HepG2 (cell line): ENCODE results near the gene MICAL3. TPM values are rescaled to one million over a fixed set of nuclear protein-coding genes. Genes with fewer than 3 reads are reported as not detected.

ENCODE experiments used
- ATAC-seq: fragments of 200-7000 bp; cut with Tn5 transposase; 3 replicates; pipeline ENCODE4 v1.9.1; 2020; ENCODE audit warnings: mild to moderate bottlenecking, moderate library complexity
- BruUV-seq: library from RNA; stranded (reverse); fragments of 400-500 nt; replicated peaks from 2 replicates; lab custom pipeline; 2021; lab: Mats Ljungman, UMichigan
- CTCF ChIA-PET: fragments of 300-600 bp; formaldehyde crosslinking; extraction: SDS; loops from one replicate; lab custom pipeline; 2021; ENCODE audit warnings: low total read pairs, inconsistent platforms, low intra/inter-chr PET ratio; lab: Yijun Ruan, JAX
- POLR2A ChIA-PET: fragments of 350-600 bp; sonication (Branson Sonifier 250); formaldehyde crosslinking; loops from one replicate; lab custom pipeline; 2020; ENCODE audit warnings: antibody characterized with exemption, inconsistent platforms; lab: Yijun Ruan, JAX
- DNase-seq: peaks from one replicate; pipeline ENCODE4 v3.0.0-alpha.2; 2015; ENCODE audit warnings: low spot score
- FAIRE-seq: peaks from 3 replicates; lab custom pipeline; 2011; peaks lifted over from hg19 to GRCh38; lab: Jason Lieb, UNC
- H2AFZ ChIP-seq: one replicate; pipeline ENCODE4 v1.6.1; 2011; ENCODE audit warnings: low read length, inconsistent platforms
- H3K27ac ChIP-seq: fragments of 300-600 bp; 3 replicates; pipeline ENCODE4 v1.8.0; 2011; ENCODE audit warnings: mixed run types, mild to moderate bottlenecking, mixed read lengths, low read length, inconsistent platforms; ENCODE audit not compliant: insufficient read depth; ENCODE audit errors: extremely low read length
- H3K27me3 ChIP-seq, 2 experiments: fragments of 200-600 bp in 1 of 2; 2 replicates in 1 of 2; 3 replicates in 1 of 2; pipeline versions ENCODE4 v1.6.0 to v1.8.0; 2011; ENCODE audit warnings: low read length in 2 of 2, mild to moderate bottlenecking in 2 of 2, moderate library complexity in 2 of 2, inconsistent platforms in 1 of 2; ENCODE audit not compliant: insufficient read depth in 2 of 2, control insufficient read depth in 1 of 2
- H3K36me3 ChIP-seq, 2 experiments: fragments of 200-600 bp in 1 of 2; replicated peaks in 1 of 2; 2 replicates in 1 of 2; 3 replicates in 1 of 2; pipeline versions ENCODE4 v1.5.1 to v1.8.0; 2011; ENCODE audit warnings: low read length in 2 of 2, inconsistent platforms in 1 of 2; ENCODE audit not compliant: insufficient read depth in 2 of 2, control insufficient read depth in 1 of 2
- H3K4me1 ChIP-seq: 2 replicates; pipeline ENCODE4 v1.5.1; 2012; ENCODE audit warnings: low read length, inconsistent platforms; ENCODE audit not compliant: insufficient read depth
- H3K4me2 ChIP-seq: 2 replicates; pipeline ENCODE4 v1.6.0; 2011; ENCODE audit warnings: low read depth, low read length, inconsistent platforms
- H3K4me3 ChIP-seq, 3 experiments: fragments of 200-600 bp in 1 of 3; sonication (generic), shearing (Covaris generic) in 1 of 3; replicated peaks in 1 of 3; 2 replicates each; pipeline ENCODE4 v1.5.1; 2011 to 2016; ENCODE audit warnings: low read length in 3 of 3, inconsistent platforms in 2 of 3, low read depth in 2 of 3, mild to moderate bottlenecking in 2 of 3, control low read depth in 1 of 3, mixed read lengths in 1 of 3; ENCODE audit not compliant: insufficient read depth in 1 of 3
- H3K79me2 ChIP-seq: one replicate; pipeline ENCODE4 v1.6.1; 2011; ENCODE audit warnings: low read length, inconsistent platforms; ENCODE audit not compliant: insufficient read depth
- H3K9ac ChIP-seq: 2 replicates; pipeline ENCODE4 v1.6.0; 2011; ENCODE audit warnings: mild to moderate bottlenecking, low read depth, low read length, inconsistent platforms; ENCODE audit not compliant: insufficient read depth
- H3K9me3 ChIP-seq: 2 replicates; pipeline ENCODE4 v1.5.1; 2012; ENCODE audit warnings: mild to moderate bottlenecking, low read length
- H4K20me1 ChIP-seq: 2 replicates; pipeline ENCODE4 v1.6.0; 2011; ENCODE audit warnings: inconsistent platforms, mild to moderate bottlenecking, low read length, moderate library complexity; ENCODE audit not compliant: insufficient read depth
- ATF7 ChIP-seq, 2 experiments: fragments of 450-650 bp in 1 of 2; sonication (generic) in 1 of 2; formaldehyde crosslinking in 1 of 2; IDR thresholded peaks; 2 replicates each; pipeline versions ENCODE4 v1.4.0 to v1.6.1; 2016 to 2020; ENCODE audit warnings: antibody characterized with exemption in 1 of 2, mild to moderate bottlenecking in 1 of 2, missing genetic modification reagents in 1 of 2
- ATRX ChIP-seq: sonication (generic); formaldehyde crosslinking; IDR thresholded peaks from 2 replicates; pipeline ENCODE4 v1.4.0; 2020; ENCODE audit warnings: missing genetic modification reagents, borderline replicate concordance
- DBP ChIP-seq: sonication (generic); formaldehyde crosslinking; IDR thresholded peaks from 2 replicates; pipeline ENCODE4 v1.4.0; 2020; ENCODE audit warnings: missing genetic modification reagents; ENCODE audit errors: not compliant biosample characterization
- DR1 ChIP-seq: sonication (generic); formaldehyde crosslinking; IDR thresholded peaks from 2 replicates; pipeline ENCODE4 v1.8.0; 2021; ENCODE audit warnings: mild to moderate bottlenecking, missing genetic modification reagents, inconsistent platforms
- HNF1A ChIP-seq, 2 experiments: sonication (generic) in 1 of 2; formaldehyde crosslinking in 1 of 2; IDR thresholded peaks; 2 replicates each; pipeline versions ENCODE4 v1.4.0 to v1.6.1; 2016 to 2020; ENCODE audit warnings: borderline replicate concordance in 1 of 2, low read depth in 1 of 2, mild to moderate bottlenecking in 1 of 2, missing genetic modification reagents in 1 of 2
- IKZF4 ChIP-seq: sonication (generic); formaldehyde crosslinking; IDR thresholded peaks from 2 replicates; pipeline ENCODE4 v1.5.1; 2020; ENCODE audit warnings: borderline replicate concordance, mild to moderate bottlenecking, low read depth, missing genetic modification reagents; ENCODE audit errors: not compliant biosample characterization
- ISL2 ChIP-seq: sonication (generic); formaldehyde crosslinking; IDR thresholded peaks from 2 replicates; pipeline ENCODE4 v1.5.0; 2020; ENCODE audit warnings: missing genetic modification reagents
- KLF11 ChIP-seq: IDR thresholded peaks from 2 replicates; pipeline ENCODE4 v1.6.1; 2016; ENCODE audit warnings: missing compliant biosample characterization
- MBD4 ChIP-seq: IDR thresholded peaks from 2 replicates; pipeline ENCODE4 v1.6.1; 2012; ENCODE audit warnings: low read length, inconsistent platforms, borderline replicate concordance
- MED13 ChIP-seq: sonication (generic); formaldehyde crosslinking; IDR thresholded peaks from 2 replicates; pipeline ENCODE4 v1.5.0; 2020; ENCODE audit warnings: missing genetic modification reagents
- ONECUT2 ChIP-seq: sonication (generic); formaldehyde crosslinking; IDR thresholded peaks from 2 replicates; pipeline ENCODE4 v1.4.0; 2020; ENCODE audit warnings: missing genetic modification reagents
- SNAPC5 ChIP-seq: sonication (generic); formaldehyde crosslinking; IDR thresholded peaks from 2 replicates; pipeline ENCODE4 v1.8.1; 2023; ENCODE audit warnings: mild to moderate bottlenecking, missing genetic modification reagents, borderline replicate concordance
- SOX6 ChIP-seq, 2 experiments: fragments of 450-650 bp in 1 of 2; sonication (generic) in 1 of 2; formaldehyde crosslinking in 1 of 2; IDR thresholded peaks; 2 replicates each; pipeline versions ENCODE4 v1.4.0 to v1.6.1; 2017 to 2020; ENCODE audit warnings: antibody characterized with exemption in 1 of 2, mild to moderate bottlenecking in 1 of 2, missing genetic modification reagents in 1 of 2
- TBP ChIP-seq: sonication (generic); formaldehyde crosslinking; IDR thresholded peaks from 2 replicates; pipeline ENCODE4 v1.5.0; 2020; ENCODE audit warnings: missing genetic modification reagents
- ZNF589 ChIP-seq: sonication (generic); formaldehyde crosslinking; conservative IDR thresholded peaks from 2 replicates; pipeline ENCODE4 v1.8.0; 2022; ENCODE audit warnings: mild to moderate bottlenecking, moderate library complexity, missing genetic modification reagents
- ZSCAN25 ChIP-seq: sonication (generic); formaldehyde crosslinking; IDR thresholded peaks from 2 replicates; pipeline ENCODE4 v1.8.0; 2022; ENCODE audit warnings: mild to moderate bottlenecking, missing genetic modification reagents
- whole genome bisulfite sequencing: methylation state at CpG from one replicate; pipeline ENCODE4 v1.1.6; 2017; ENCODE audit warnings: low lambda C conversion rate; 5-methylcytosine and 5-hydroxymethylcytosine counted together
- in situ Hi-C: cut with HindIII; loops from 2 replicates; pipeline ENCODE4 v1.10.0; 2017; ENCODE audit warnings: low pct_unique_long_range_greater_than_20kb; ENCODE audit not compliant: extremely low pct_ligation_motif_present
- intact Hi-C: fragments of 100-400 bp; cut with micrococcal nuclease; formaldehyde crosslinking; loops from one replicate; pipeline ENCODE4 v1.10.0; 2022; ENCODE audit not compliant: unreplicated experiment
- polyA plus RNA-seq, 8 experiments: library from polyadenylated mRNA; depleted of rRNA in 3 of 8; stranded (reverse) in 7 of 8; unstranded in 1 of 8; fragments of >200 nt; fragmentation: Illumina TruSeq in 4 of 8; extraction: Trizol in 4 of 8; gene quantifications; 2 replicates each; pipeline versions ENCODE4 v1.2.1 to v1.2.3, GENCODE V29; 2011 to 2016; ENCODE audit warnings: low read depth in 4 of 8, missing spikeins in 1 of 8, mixed read lengths in 1 of 8; ENCODE audit not compliant: insufficient read depth in 1 of 8
- total RNA-seq, 5 experiments: library from RNA; depleted of rRNA; stranded (reverse); fragments of >200 nt; fragmentation: Illumina TruSeq; extraction: Trizol; gene quantifications; 2 replicates each; pipeline ENCODE4 v1.2.3, GENCODE V29; 2016; ENCODE audit warnings: low read depth in 1 of 5

Gene MICAL3
- total and polyA plus RNA-seq, 2 of the 13 experiments (the other 11 are each of a cell fraction or from before 2014, with no cell fraction given), result 5.3 to 12.5 TPM

GRCh38 chr22:17943533-17944249 lies 80.7 kb downstream of the MICAL3 start:
- TF ChIP-seq ATRX (no peak), SOX6 (IDR thresholded peaks at IDR 0.05) (no peak), SOX6 (CRISPR knock-in tag; IDR thresholded peaks at IDR 0.05) (no peak), MBD4 (no peak), IKZF4 (no peak), ZSCAN25 (CRISPR knock-in tag) (peak; percentile 60; the same call in 1 of the 2 replicates), DBP (no peak), SNAPC5 (CRISPR knock-in tag) (no peak), ONECUT2 (CRISPR knock-in tag) (no peak), ZNF589 (no peak), ATF7 (IDR thresholded peaks at IDR 0.05) (peak; percentile 82), ATF7 (CRISPR knock-in tag; IDR thresholded peaks at IDR 0.05) (no peak), TBP (no peak), MED13 (CRISPR knock-in tag) (no peak), DR1 (CRISPR knock-in tag) (no peak), HNF1A (IDR thresholded peaks at IDR 0.05; ENCODE audit: low read depth) (no peak), HNF1A (CRISPR knock-in tag; IDR thresholded peaks at IDR 0.05; ENCODE audit: borderline replicate concordance) (no peak), KLF11 (no peak), ISL2 (CRISPR knock-in tag) (no peak)
- FAIRE-seq (no peak), DNase-seq (no peak), ATAC-seq (no peak)
- Histone ChIP-seq H3K4me2 (no peak overlapping the region), H3K27ac (no peak overlapping the region), H3K4me3 (no peak overlapping the region), H3K36me3 (peaks cover 0 to 2% of the 10 kb centered on the region in 2 experiments; a peak in 2 of 5 replicates), H3K9me3 (no peaks in the 10 kb centered on the region), H3K4me1 (peaks cover 33% of the 10 kb centered on the region), H3K9ac (no peak overlapping the region), H3K27me3 (no peaks in the 10 kb centered on the region), H3K79me2 (peaks cover 63% of the 10 kb centered on the region), H2AFZ (no peak overlapping the region), H4K20me1 (peaks cover 3% of the 10 kb centered on the region; the same call in 1 of the 2 replicates)
- WGBS, result 97% methylated on average over 6 of the region's 6 CpGs
- intact Hi-C loops (no loop called here), in situ Hi-C loops (no loop called here)
- CTCF ChIA-PET, result no interaction called here
- POLR2A ChIA-PET, result interaction anchor here (1.1 kb wide), 1 partner anchor 29 kb away, joined by 3 read pairs; no protein-coding TSS in a partner anchor
- no TSS peak for BruUV-seq
